RWPE2 (cell line): ENCODE data around the gene LYL1.

Experiments used
- ATAC-seq: fragments of 200-7000 bp; cut with Tn5 transposase; 3 replicates; pipeline ENCODE4 v1.9.1; 2021; ENCODE audit warnings: low read depth
- DNase-seq: peaks from one replicate; pipeline ENCODE4 v3.0.0-alpha.2; 2020; ENCODE audit warnings: low spot score
- H3K27ac ChIP-seq: fragments of 450-650 bp; 2 replicates; pipeline ENCODE4 v1.5.1; 2017; ENCODE audit warnings: mild to moderate bottlenecking; ENCODE audit not compliant: poor library complexity, severe bottlenecking
- H3K27me3 ChIP-seq: fragments of 250-450 bp; sonication (Bioruptor Pico); 2 replicates; pipeline ENCODE4 v1.5.1; 2021; ENCODE audit warnings: mild to moderate bottlenecking, moderate library complexity; ENCODE audit not compliant: insufficient read depth, poor library complexity, severe bottlenecking
- H3K36me3 ChIP-seq: fragments of 250-450 bp; sonication (Bioruptor Pico); 2 replicates; pipeline ENCODE4 v1.5.1; 2020; ENCODE audit warnings: low read depth, mild to moderate bottlenecking, moderate library complexity
- H3K4me1 ChIP-seq: fragments of 250-450 bp; sonication (Bioruptor Pico); 2 replicates; pipeline ENCODE4 v1.5.1; 2021; ENCODE audit warnings: mild to moderate bottlenecking, moderate library complexity; ENCODE audit not compliant: insufficient read depth, poor library complexity, severe bottlenecking
- H3K4me3 ChIP-seq: fragments of 250-450 bp; sonication (Bioruptor Pico); 2 replicates; pipeline ENCODE4 v1.5.1; 2021; ENCODE audit warnings: mild to moderate bottlenecking, moderate library complexity; ENCODE audit not compliant: severe bottlenecking
- H3K9me3 ChIP-seq: fragments of 250-450 bp; sonication (Bioruptor Pico); 2 replicates; pipeline ENCODE4 v1.5.1; 2021; ENCODE audit warnings: mild to moderate bottlenecking, moderate library complexity; ENCODE audit not compliant: severe bottlenecking
- TF ChIP-seq, protein P1 (sequence below): fragments of 450-650 bp; IDR thresholded peaks from one replicate; pipeline ENCODE4 v1.5.1; 2017; ENCODE audit warnings: mild to moderate bottlenecking, moderate library complexity; ENCODE audit not compliant: poor library complexity, severe bottlenecking

LYL1 gene

DNA sequence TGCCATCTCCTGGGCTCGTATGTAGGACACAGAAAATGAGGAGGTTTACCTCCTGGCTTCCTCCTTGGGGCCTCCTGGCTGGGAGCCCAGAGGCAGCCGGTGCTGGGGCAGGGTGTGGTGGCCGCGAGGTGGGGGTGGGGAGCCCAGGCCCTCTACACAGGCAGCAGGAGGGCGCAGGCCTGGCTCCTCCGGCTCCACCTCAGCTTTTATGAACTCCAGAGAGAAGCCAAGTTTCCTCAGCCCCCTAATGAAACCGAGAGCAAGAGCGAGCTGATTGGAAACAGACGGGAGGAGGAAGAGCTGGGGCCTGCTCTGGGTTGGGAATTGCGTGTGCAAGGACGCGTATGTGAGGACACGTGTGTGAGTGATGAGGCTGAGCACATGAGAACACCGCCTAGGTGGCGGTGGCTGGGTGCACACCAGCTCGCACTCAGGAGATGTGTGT, 23.1 kb downstream of the LYL1 start:
- TF ChIP-seq, protein P1, sequence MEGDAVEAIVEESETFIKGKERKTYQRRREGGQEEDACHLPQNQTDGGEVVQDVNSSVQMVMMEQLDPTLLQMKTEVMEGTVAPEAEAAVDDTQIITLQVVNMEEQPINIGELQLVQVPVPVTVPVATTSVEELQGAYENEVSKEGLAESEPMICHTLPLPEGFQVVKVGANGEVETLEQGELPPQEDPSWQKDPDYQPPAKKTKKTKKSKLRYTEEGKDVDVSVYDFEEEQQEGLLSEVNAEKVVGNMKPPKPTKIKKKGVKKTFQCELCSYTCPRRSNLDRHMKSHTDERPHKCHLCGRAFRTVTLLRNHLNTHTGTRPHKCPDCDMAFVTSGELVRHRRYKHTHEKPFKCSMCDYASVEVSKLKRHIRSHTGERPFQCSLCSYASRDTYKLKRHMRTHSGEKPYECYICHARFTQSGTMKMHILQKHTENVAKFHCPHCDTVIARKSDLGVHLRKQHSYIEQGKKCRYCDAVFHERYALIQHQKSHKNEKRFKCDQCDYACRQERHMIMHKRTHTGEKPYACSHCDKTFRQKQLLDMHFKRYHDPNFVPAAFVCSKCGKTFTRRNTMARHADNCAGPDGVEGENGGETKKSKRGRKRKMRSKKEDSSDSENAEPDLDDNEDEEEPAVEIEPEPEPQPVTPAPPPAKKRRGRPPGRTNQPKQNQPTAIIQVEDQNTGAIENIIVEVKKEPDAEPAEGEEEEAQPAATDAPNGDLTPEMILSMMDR = no peak
- Histone ChIP-seq H3K27ac (no peak overlapping the region), H3K9me3 (no peaks in the 10 kb centered on the region), H3K4me3 (no peak overlapping the region), H3K4me1 (no peaks in the 10 kb centered on the region), H3K36me3 (peaks cover 14% of the 10 kb centered on the region), H3K27me3 (no peaks in the 10 kb centered on the region)
- DNase-seq (no peak), ATAC-seq (no peak)

DNA sequence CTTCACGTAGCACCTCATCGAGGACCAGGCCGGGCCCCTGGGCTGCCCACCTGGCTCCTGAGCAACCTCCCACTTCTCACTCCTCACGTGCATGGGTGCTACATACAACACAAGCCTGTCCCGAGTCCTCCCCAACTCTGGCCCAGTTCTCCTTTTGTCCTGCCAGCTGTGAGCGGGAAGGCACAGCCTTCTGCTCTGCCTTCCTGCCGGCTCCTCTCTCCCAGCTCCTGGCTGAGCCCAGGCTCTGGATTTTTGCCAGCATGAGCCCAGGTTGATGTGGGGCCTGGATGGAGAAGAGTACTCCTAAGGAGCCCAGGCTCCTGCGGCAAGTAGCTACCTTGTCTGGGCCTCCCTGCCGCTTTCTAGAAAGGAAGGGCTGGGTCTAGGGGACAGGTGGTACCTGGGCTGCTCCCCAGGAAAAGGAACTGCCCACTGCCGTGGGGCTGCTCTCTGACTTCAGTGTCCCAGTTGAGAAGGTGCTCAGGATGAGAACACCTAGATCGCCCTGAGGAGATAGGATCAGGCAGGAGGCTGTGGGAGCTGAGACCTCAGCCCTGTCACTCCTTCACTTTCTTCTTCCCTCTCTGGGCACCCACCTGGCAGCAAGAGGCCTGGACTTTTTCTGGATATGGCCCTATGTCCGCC, 23.6 kb downstream of the LYL1 start:
- Histone ChIP-seq H3K27me3 (no peaks in the 10 kb centered on the region), H3K9me3 (no peaks in the 10 kb centered on the region), H3K4me1 (no peaks in the 10 kb centered on the region), H3K4me3 (no peak overlapping the region), H3K27ac (no peak overlapping the region), H3K36me3 (peaks cover 16% of the 10 kb centered on the region)
- ATAC-seq (no peak; the same call in 2 of the 3 replicates), DNase-seq (no peak)
- TF ChIP-seq, protein P1 = no peak

DNA sequence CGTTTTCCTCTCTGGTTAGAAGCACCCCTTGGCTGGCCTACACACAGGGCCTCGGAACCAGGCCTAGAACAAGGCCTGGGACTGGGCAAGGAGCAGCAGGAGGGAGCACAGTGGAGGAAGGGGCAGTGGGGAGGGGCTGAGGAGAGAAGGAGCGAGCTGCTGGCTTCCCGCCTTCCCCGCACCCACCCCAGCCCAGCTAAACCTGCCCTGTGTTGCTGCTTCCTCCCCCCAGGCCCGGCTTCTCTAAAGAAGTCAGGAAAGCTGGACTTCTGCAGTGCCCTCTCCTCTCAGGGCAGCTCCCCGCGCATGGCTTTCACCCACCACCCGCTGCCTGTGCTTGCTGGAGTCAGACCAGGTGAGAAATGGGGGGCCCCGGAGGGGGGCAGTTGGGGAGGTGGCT, 24.3 kb downstream of the LYL1 start:
- ATAC-seq (no peak), DNase-seq (no peak)
- Histone ChIP-seq H3K9me3 (no peaks in the 10 kb centered on the region), H3K4me3 (no peak overlapping the region), H3K36me3 (peaks cover 20% of the 10 kb centered on the region), H3K27me3 (no peaks in the 10 kb centered on the region), H3K27ac (no peak overlapping the region), H3K4me1 (no peaks in the 10 kb centered on the region)
- TF ChIP-seq, protein P1 = no peak

DNA sequence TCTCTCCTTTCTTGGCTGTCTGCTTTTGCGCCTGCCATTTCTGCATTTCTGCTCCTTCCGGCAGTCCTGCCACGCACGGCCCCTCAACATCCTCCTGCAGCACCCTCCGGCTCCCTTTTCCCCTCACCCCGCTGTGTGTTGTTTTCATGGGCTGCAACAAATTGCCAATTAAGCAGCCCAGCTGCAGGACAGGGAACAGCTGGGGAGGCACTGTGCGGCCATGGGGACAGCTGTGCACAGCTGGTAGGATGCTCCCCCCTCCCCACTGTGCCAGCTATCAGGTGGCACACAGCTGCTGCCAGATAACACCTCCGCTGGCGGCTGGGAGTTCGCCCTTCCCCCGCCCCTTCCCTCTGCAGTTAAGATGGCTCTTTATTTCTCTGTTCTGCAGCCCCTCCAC, 25.4 kb downstream of the LYL1 start:
- H3K4me1 ChIP-seq = no peaks in the 10 kb centered on the region
- H3K27ac ChIP-seq = no peak overlapping the region
- no peak for ATAC-seq
- no peak for DNase-seq
- H3K27me3 ChIP-seq = no peaks in the 10 kb centered on the region
- H3K9me3 ChIP-seq = no peaks in the 10 kb centered on the region
- peaks cover 16% of the 10 kb centered on the region for H3K36me3 ChIP-seq
- TF ChIP-seq, protein P1 = no peak
- no peak overlapping the region for H3K4me3 ChIP-seq

DNA sequence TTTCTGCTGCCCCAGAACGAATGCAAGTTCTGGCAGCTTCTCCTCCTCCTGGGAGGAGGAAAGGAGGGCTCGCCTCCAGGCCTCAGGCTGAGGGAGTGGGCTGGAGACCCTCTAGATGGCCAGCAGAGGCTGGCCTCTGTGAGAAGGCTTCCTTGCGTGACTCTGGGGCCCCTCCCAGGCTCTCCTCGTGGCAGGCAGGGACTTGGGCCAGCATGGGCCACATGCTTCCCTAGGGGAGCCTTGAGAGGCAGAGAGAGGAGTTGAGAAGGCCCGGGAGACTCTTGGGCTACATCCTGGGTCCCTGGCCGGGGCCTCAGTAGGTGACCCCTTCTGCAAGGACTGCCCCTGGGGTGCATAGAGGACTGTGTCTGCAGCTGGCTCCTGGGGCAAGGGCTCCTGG, 25.9 kb downstream of the LYL1 start:
- Histone ChIP-seq H3K27me3 (no peaks in the 10 kb centered on the region), H3K9me3 (no peaks in the 10 kb centered on the region), H3K27ac (no peak overlapping the region), H3K4me3 (no peak overlapping the region), H3K36me3 (peaks cover 13% of the 10 kb centered on the region), H3K4me1 (no peaks in the 10 kb centered on the region)
- DNase-seq (no peak), ATAC-seq (no peak)
- TF ChIP-seq, protein P1 = no peak
